Adrenal gland (tissue), 5 donors: ENCODE results near the gene EIPR1.

Source experiments
- POLR2A ChIP-seq, 2 donors: fragments of 450-650 bp; IDR thresholded peaks; one replicate each; pipeline ENCODE4 v1.6.1; 2017; ENCODE audit warnings: antibody characterized with exemption in 2 of 2, mild to moderate bottlenecking in 2 of 2, moderate library complexity in 1 of 2
- TF ChIP-seq, protein P1 (sequence below), 6 experiments: fragments of 450-650 bp in 4 of 6; fragments of 200-600 bp in 2 of 6; sonication (generic) in 1 of 6; IDR thresholded peaks; 1 replicate in 5 of 6; 2 replicates in 1 of 6; pipeline versions ENCODE4 v1.5.1 to v1.8.0; 2016 to 2021; ENCODE audit warnings: antibody characterized with exemption in 6 of 6, mild to moderate bottlenecking in 2 of 6, moderate library complexity in 1 of 6
- donor health status: DM: no; HTN: no; CAD: no.

DNA sequence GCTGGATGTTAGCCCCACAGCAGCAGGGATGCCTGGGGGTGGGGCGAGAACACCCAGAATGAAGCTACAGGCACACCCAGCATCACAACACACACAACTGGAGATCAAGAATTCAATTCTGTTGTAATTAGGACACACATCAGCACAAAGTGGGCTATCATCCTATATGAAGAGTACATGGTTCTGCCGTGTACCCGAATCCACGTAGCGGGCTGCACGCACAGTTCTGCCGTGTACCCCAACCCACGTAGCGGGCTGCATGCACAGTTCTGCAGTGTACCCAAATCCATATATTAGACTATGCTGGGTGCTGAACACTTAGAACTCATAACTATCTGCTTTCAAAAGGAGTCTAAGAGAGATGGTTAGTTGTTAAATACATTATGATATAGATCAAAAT lies 86.5 kb downstream of the EIPR1 start:
- TF ChIP-seq, protein P1, sequence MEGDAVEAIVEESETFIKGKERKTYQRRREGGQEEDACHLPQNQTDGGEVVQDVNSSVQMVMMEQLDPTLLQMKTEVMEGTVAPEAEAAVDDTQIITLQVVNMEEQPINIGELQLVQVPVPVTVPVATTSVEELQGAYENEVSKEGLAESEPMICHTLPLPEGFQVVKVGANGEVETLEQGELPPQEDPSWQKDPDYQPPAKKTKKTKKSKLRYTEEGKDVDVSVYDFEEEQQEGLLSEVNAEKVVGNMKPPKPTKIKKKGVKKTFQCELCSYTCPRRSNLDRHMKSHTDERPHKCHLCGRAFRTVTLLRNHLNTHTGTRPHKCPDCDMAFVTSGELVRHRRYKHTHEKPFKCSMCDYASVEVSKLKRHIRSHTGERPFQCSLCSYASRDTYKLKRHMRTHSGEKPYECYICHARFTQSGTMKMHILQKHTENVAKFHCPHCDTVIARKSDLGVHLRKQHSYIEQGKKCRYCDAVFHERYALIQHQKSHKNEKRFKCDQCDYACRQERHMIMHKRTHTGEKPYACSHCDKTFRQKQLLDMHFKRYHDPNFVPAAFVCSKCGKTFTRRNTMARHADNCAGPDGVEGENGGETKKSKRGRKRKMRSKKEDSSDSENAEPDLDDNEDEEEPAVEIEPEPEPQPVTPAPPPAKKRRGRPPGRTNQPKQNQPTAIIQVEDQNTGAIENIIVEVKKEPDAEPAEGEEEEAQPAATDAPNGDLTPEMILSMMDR (IDR thresholded peaks at IDR 0.05), result no peak
- TF ChIP-seq POLR2A (IDR thresholded peaks at IDR 0.05), result no peak
